GM23248 (cell line): ENCODE results near the gene PIK3R5. TPM values are rescaled to one million over a fixed set of nuclear protein-coding genes. Genes with fewer than 3 reads are reported as not detected.
A peak's percentile ranks its signal among the peaks of the same experiment; 100 is the strongest.

ENCODE experiments used
- DNase-seq: peaks from one replicate; pipeline ENCODE4 v3.0.0-alpha.2; 2015
- H2AFZ ChIP-seq: fragments of 200-600 bp; sonication (generic); 2 replicates; pipeline ENCODE4 v1.6.1; 2016; ENCODE audit warnings: antibody characterized with exemption
- H3F3A ChIP-seq: fragments of 200-600 bp; sonication (generic); 2 replicates; pipeline ENCODE4 v1.6.1; 2016; ENCODE audit warnings: mild to moderate bottlenecking, antibody characterized with exemption, mixed run types; ENCODE audit not compliant: insufficient read depth
- H3K27ac ChIP-seq: fragments of 200-600 bp; sonication (generic); 2 replicates; pipeline ENCODE4 v1.5.1; 2016; ENCODE audit warnings: mild to moderate bottlenecking
- H3K27me3 ChIP-seq: fragments of 200-600 bp; sonication (generic); replicated peaks from 2 replicates; pipeline ENCODE4 v1.6.1; 2016; ENCODE audit warnings: mild to moderate bottlenecking; ENCODE audit not compliant: insufficient read depth
- H3K36me3 ChIP-seq: fragments of 200-600 bp; sonication (generic); 2 replicates; pipeline ENCODE4 v1.6.1; 2016; ENCODE audit warnings: low read depth, mild to moderate bottlenecking
- H3K4me1 ChIP-seq: fragments of 200-600 bp; sonication (generic); 2 replicates; pipeline ENCODE4 v1.6.1; 2016; ENCODE audit warnings: mild to moderate bottlenecking; ENCODE audit not compliant: insufficient read depth
- H3K4me2 ChIP-seq: fragments of 200-600 bp; sonication (generic); one replicate; pipeline ENCODE4 v1.6.1; 2016; ENCODE audit warnings: mild to moderate bottlenecking; ENCODE audit not compliant: unreplicated experiment
- H3K4me3 ChIP-seq: fragments of 200-600 bp; sonication (generic); 2 replicates; pipeline ENCODE4 v1.5.1; 2016; ENCODE audit warnings: mild to moderate bottlenecking
- H3K79me2 ChIP-seq: fragments of 200-600 bp; sonication (generic); 2 replicates; pipeline ENCODE4 v1.6.1; 2016; ENCODE audit warnings: mild to moderate bottlenecking; ENCODE audit not compliant: insufficient read depth
- H3K9ac ChIP-seq: fragments of 200-600 bp; sonication (generic); 2 replicates; pipeline ENCODE4 v1.6.1; 2016; ENCODE audit warnings: mild to moderate bottlenecking
- H3K9me2 ChIP-seq: fragments of 200-600 bp; sonication (generic); 2 replicates; pipeline ENCODE4 v1.6.1; 2016; ENCODE audit warnings: mixed run types, mild to moderate bottlenecking, moderate library complexity; ENCODE audit not compliant: insufficient read depth
- H3K9me3 ChIP-seq: fragments of 200-600 bp; sonication (generic); one replicate; pipeline ENCODE4 v1.6.1; 2017; ENCODE audit warnings: low read depth
- H4K20me1 ChIP-seq: fragments of 200-600 bp; sonication (generic); 2 replicates; pipeline ENCODE4 v1.6.0; 2016; ENCODE audit not compliant: insufficient read depth
- EZH2 ChIP-seq: fragments of 200-600 bp; sonication (generic); IDR thresholded peaks from 2 replicates; pipeline ENCODE4 v1.6.1; 2018; ENCODE audit warnings: antibody characterized with exemption, mild to moderate bottlenecking; ENCODE audit not compliant: insufficient read depth, poor library complexity, severe bottlenecking
- EZH2phosphoT487 ChIP-seq: fragments of 200-600 bp; sonication (generic); IDR thresholded peaks from 2 replicates; pipeline ENCODE4 v1.6.1; 2018; ENCODE audit warnings: antibody characterized with exemption, moderate library complexity, mild to moderate bottlenecking, low read depth; ENCODE audit not compliant: insufficient read depth
- WGBS, 2 experiments: methylation state at CpG; one replicate each; pipeline ENCODE4 v1.1.6; 2015 to 2017; ENCODE audit warnings: low lambda C conversion rate in 2 of 2, low coverage in 1 of 2; ENCODE audit errors: missing lambda C conversion rate in 2 of 2; 5-methylcytosine and 5-hydroxymethylcytosine counted together
- in situ Hi-C: fragments of 300-500 bp; cut with MboI; formaldehyde crosslinking; loops from 2 replicates; pipeline ENCODE4 v1.15.0; 2020
- polyA plus RNA-seq: library from polyadenylated mRNA; unstranded; fragments of >200 nt; fragmentation: Nextera tagmentation; extraction: Ambion mirVana; gene quantifications from 2 replicates; pipeline ENCODE4 v1.2.1, GENCODE V29; 2016
- total RNA-seq: library from RNA; depleted of rRNA; stranded (reverse); fragments of >200 nt; shearing (Covaris generic); gene quantifications from 2 replicates; pipeline ENCODE4 v1.2.3, GENCODE V29; 2014

Gene PIK3R5
- total and polyA plus RNA-seq, 2 experiments from 2014 or later = 0.11 TPM; not detected in 1

- no peaks in the 10 kb centered on the region for H4K20me1 ChIP-seq
- H2AFZ ChIP-seq = no peak overlapping the region
- H3K9me2 ChIP-seq = no peaks in the 10 kb centered on the region
- 44 to 52% methylated on average over 9 to 11 of the region's 11 CpGs for WGBS, 2 experiments
- no peak overlapping the region for H3K4me3 ChIP-seq
- H3F3A ChIP-seq = no peaks in the 10 kb centered on the region
- no peak for TF ChIP-seq EZH2
- no peak overlapping the region for H3K27ac ChIP-seq
- no peaks in the 10 kb centered on the region for H3K27me3 ChIP-seq
- H3K9me3 ChIP-seq = no peaks in the 10 kb centered on the region
- H3K9ac ChIP-seq = no peak overlapping the region
- no peaks in the 10 kb centered on the region for H3K79me2 ChIP-seq
- no peaks in the 10 kb centered on the region for H3K36me3 ChIP-seq
- DNase-seq = no peak
- in situ Hi-C loops = no loop called here
- peaks cover 7% of the 10 kb centered on the region; the same call in 1 of the 2 replicates for H3K4me1 ChIP-seq
- no peak overlapping the region for H3K4me2 ChIP-seq
These were observed 126.0 kb downstream of the PIK3R5 start for GRCh38 chr17:8839410-8839935.

GRCh38 chr17:8838551-8839095, 126.9 kb downstream of the PIK3R5 start:
- Histone ChIP-seq H3K9me3 (no peaks in the 10 kb centered on the region), H3K9me2 (no peaks in the 10 kb centered on the region), H3F3A (no peaks in the 10 kb centered on the region), H4K20me1 (no peaks in the 10 kb centered on the region), H3K36me3 (no peaks in the 10 kb centered on the region), H3K4me2 (no peak overlapping the region), H2AFZ (no peak overlapping the region), H3K4me3 (no peak overlapping the region), H3K79me2 (no peaks in the 10 kb centered on the region), H3K27me3 (no peaks in the 10 kb centered on the region), H3K27ac (no peak overlapping the region), H3K9ac (no peak overlapping the region), H3K4me1 (peaks cover 2% of the 10 kb centered on the region; the same call in 1 of the 2 replicates)
- DNase-seq = no peak
- TF ChIP-seq EZH2 (no peak), EZH2phosphoT487 (no peak)
- 75 to 83% methylated on average over 11 to 12 of the region's 12 CpGs for WGBS, 2 experiments
- in situ Hi-C loops = no loop called here

- Histone ChIP-seq H3K9ac (no peak overlapping the region), H3K4me2 (no peak overlapping the region), H4K20me1 (no peaks in the 10 kb centered on the region), H3K9me2 (no peaks in the 10 kb centered on the region), H3K27ac (no peak overlapping the region), H3K27me3 (no peaks in the 10 kb centered on the region), H3K79me2 (no peaks in the 10 kb centered on the region), H3K36me3 (no peaks in the 10 kb centered on the region), H2AFZ (no peak overlapping the region), H3K4me1 (no peaks in the 10 kb centered on the region), H3K9me3 (no peaks in the 10 kb centered on the region), H3F3A (no peaks in the 10 kb centered on the region), H3K4me3 (no peak overlapping the region)
- TF ChIP-seq EZH2 (no peak), EZH2phosphoT487 (no peak)
- DNase-seq = no peak
- WGBS, 2 experiments = 46 to 51% methylated on average over 8 of the region's 8 CpGs
- in situ Hi-C loops = no loop called here
These were observed 127.9 kb downstream of the PIK3R5 start for GRCh38 chr17:8837563-8838075.

GRCh38 chr17:8836821-8837562, 128.5 kb downstream of the PIK3R5 start:
- TF ChIP-seq EZH2phosphoT487 (no peak), EZH2 (no peak)
- peak; percentile 21 for DNase-seq
- 52 to 58% methylated on average over 12 to 15 of the region's 15 CpGs for WGBS, 2 experiments
- no peaks in the 10 kb centered on the region for H3K27me3 ChIP-seq
- no peaks in the 10 kb centered on the region for H3K4me1 ChIP-seq
- no peaks in the 10 kb centered on the region for H3K36me3 ChIP-seq
- in situ Hi-C loops = no loop called here
- H3K9ac ChIP-seq = no peak overlapping the region
- H3F3A ChIP-seq = no peaks in the 10 kb centered on the region
- no peak overlapping the region for H2AFZ ChIP-seq
- no peaks in the 10 kb centered on the region for H4K20me1 ChIP-seq
- H3K79me2 ChIP-seq = no peaks in the 10 kb centered on the region
- no peak overlapping the region for H3K27ac ChIP-seq
- no peak overlapping the region for H3K4me2 ChIP-seq
- no peaks in the 10 kb centered on the region for H3K9me3 ChIP-seq
- H3K4me3 ChIP-seq = no peak overlapping the region
- H3K9me2 ChIP-seq = no peaks in the 10 kb centered on the region
